GM06990 (cell line): ENCODE data around the gene CDKN2AIP.
A peak's percentile ranks its signal among the peaks of the same experiment; 100 is the strongest.

Experiments used
- DNase-seq: peaks from one replicate; pipeline ENCODE4 v3.0.0-alpha.2; 2011; ENCODE audit not compliant: insufficient read length; ENCODE audit errors: extremely low read depth
- H3K27me3 ChIP-seq: replicated peaks from 2 replicates; pipeline ENCODE4 v1.6.0; 2011; ENCODE audit warnings: low read length; ENCODE audit not compliant: control insufficient read depth, insufficient read depth
- H3K36me3 ChIP-seq: 2 replicates; pipeline ENCODE4 v1.5.1; 2011; ENCODE audit warnings: low read length; ENCODE audit not compliant: control insufficient read depth, insufficient read depth
- H3K4me3 ChIP-seq: replicated peaks from 2 replicates; pipeline ENCODE4 v1.5.1; 2011; ENCODE audit warnings: low read depth, mild to moderate bottlenecking, control low read depth, low read length
- CTCF ChIP-seq: IDR thresholded peaks from 2 replicates; pipeline ENCODE4 v1.5.1; 2011; ENCODE audit warnings: low read length, control low read depth, mild to moderate bottlenecking, inconsistent platforms; ENCODE audit not compliant: insufficient read depth, poor library complexity, severe bottlenecking

The CDKN2AIP gene

GRCh38 chr4:183403486-183403885 is 41.0 kb upstream of the CDKN2AIP start:
- no peaks in the 10 kb centered on the region for H3K27me3 ChIP-seq
- no peak overlapping the region for H3K4me3 ChIP-seq
- no peaks in the 10 kb centered on the region for H3K36me3 ChIP-seq
- TF ChIP-seq CTCF: no peak
- DNase-seq: no peak

GRCh38 chr4:183403961-183404360 is 40.5 kb upstream of the CDKN2AIP start:
- Histone ChIP-seq H3K27me3 (no peaks in the 10 kb centered on the region), H3K4me3 (no peak overlapping the region), H3K36me3 (no peaks in the 10 kb centered on the region)
- TF ChIP-seq CTCF: no peak
- no peak for DNase-seq

GRCh38 chr4:183405303-183405702 is 39.1 kb upstream of the CDKN2AIP start:
- Histone ChIP-seq H3K4me3 (no peak overlapping the region), H3K36me3 (no peaks in the 10 kb centered on the region), H3K27me3 (no peaks in the 10 kb centered on the region)
- no peak for DNase-seq
- no peak for TF ChIP-seq CTCF

- Histone ChIP-seq H3K27me3 (no peaks in the 10 kb centered on the region), H3K36me3 (no peaks in the 10 kb centered on the region), H3K4me3 (peak overlapping the region; percentile 48)
- DNase-seq: peak; percentile 84
- peak; percentile 90 for TF ChIP-seq CTCF
Observed at GRCh38 chr4:183407128-183407585, 37.3 kb upstream of the CDKN2AIP start.

GRCh38 chr4:183407635-183408464 is 36.6 kb upstream of the CDKN2AIP start:
- no peak for TF ChIP-seq CTCF
- no peak for DNase-seq
- Histone ChIP-seq H3K4me3 (peak overlapping the region; percentile 48), H3K36me3 (no peaks in the 10 kb centered on the region), H3K27me3 (no peaks in the 10 kb centered on the region)
